T-helper 2 cell treated with Interferon-gamma antibody and Interleukin-4, amounts not matched to agents 5 μg/mL and 100 μg/mL, for 36 hours (primary cell): ENCODE results near the gene FMO2.
"Not testable (repeated sequence)": the region's sequence is repeated elsewhere in the genome, so short reads cannot be mapped to it uniquely, and the experiment has no call there.

Experiments used
- DNase-seq: peaks from one replicate; pipeline ENCODE4 v3.0.0; 2021; ENCODE audit warnings: low spot score
- H3K27ac Mint-ChIP-seq: one replicate; pipeline ENCODE4 v1.8.0; 2021; ENCODE audit warnings: mild to moderate bottlenecking, mixed read lengths
- H3K27me3 Mint-ChIP-seq: one replicate; pipeline ENCODE4 v1.8.0; 2021; ENCODE audit warnings: low read depth, mixed read lengths
- H3K36me3 Mint-ChIP-seq: one replicate; pipeline ENCODE4 v1.8.0; 2021; ENCODE audit warnings: low read depth, mixed read lengths
- H3K4me1 Mint-ChIP-seq: one replicate; pipeline ENCODE4 v1.8.0; 2021; ENCODE audit warnings: low read depth, mixed read lengths
- H3K4me3 Mint-ChIP-seq: one replicate; pipeline ENCODE4 v1.8.0; 2022; ENCODE audit warnings: mild to moderate bottlenecking, moderate library complexity, mixed read lengths
- H3K9me3 Mint-ChIP-seq: one replicate; pipeline ENCODE4 v1.8.0; 2021; ENCODE audit warnings: mixed read lengths

Gene FMO2

GRCh38 chr1:171220081-171220420 lies 35.0 kb downstream of the FMO2 start:
- Mint-ChIP-seq H3K27me3 (peaks cover 4% of the 10 kb centered on the region), H3K27ac (no peak overlapping the region), H3K4me1 (peaks cover 2% of the 10 kb centered on the region), H3K4me3 (no peak overlapping the region), H3K9me3 (no peaks in the 10 kb centered on the region), H3K36me3 (no peaks in the 10 kb centered on the region)
- DNase-seq: no peak

- no peaks in the 10 kb centered on the region for H3K9me3 Mint-ChIP-seq
- H3K4me1 Mint-ChIP-seq: peaks cover 2% of the 10 kb centered on the region
- DNase-seq: no peak
- H3K36me3 Mint-ChIP-seq: no peaks in the 10 kb centered on the region
- H3K27ac Mint-ChIP-seq: no peak overlapping the region
- peaks cover 4% of the 10 kb centered on the region for H3K27me3 Mint-ChIP-seq
- no peak overlapping the region for H3K4me3 Mint-ChIP-seq
These were observed 35.5 kb downstream of the FMO2 start for GRCh38 chr1:171220581-171221054.

DNA sequence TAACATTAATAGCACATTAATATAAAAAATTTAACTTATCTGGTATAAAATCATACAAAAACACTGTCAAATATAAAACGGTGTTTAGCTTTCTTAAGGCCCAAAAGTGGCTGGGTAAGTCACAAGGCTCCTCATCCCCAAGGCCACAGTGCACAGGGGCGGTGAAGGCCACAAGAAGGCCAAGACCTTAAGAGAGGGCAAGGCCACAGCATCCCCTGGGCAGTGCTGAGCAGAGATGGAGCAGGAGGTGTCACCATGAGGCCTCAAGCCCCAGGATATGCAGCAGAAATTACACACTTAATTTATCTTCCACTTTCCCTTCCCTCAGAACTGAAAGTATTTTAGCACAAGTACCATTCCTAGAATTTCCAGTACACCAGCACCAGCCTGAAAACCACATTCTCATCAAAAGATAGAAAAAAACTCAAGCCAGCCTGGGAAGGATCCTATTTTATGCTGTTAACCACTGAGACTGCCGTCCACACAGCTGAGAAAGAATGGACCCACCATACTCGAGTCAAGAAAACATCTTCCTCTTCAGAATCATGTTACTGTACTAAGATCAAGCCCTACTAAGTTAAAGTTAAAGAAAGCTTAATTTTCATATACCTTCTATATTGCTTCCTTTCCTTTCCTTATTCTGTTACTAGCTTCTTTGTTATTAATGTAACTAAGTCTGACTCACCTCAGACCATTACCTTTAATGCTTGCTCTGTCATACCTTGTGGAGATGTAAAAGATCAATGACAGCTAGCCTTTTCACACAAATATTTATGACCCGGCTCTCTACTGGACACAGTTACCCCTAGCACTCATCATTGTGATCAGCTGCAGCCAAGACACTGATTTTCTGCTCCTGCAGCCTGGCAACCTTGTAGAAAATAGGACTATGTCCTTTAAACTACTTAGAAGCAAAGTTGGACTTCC lies 36.8 kb downstream of the FMO2 start:
- DNase-seq: no peak
- H3K27ac Mint-ChIP-seq: no peak overlapping the region
- no peak overlapping the region for H3K4me3 Mint-ChIP-seq
- no peaks in the 10 kb centered on the region for H3K9me3 Mint-ChIP-seq
- no peaks in the 10 kb centered on the region for H3K36me3 Mint-ChIP-seq
- peaks cover 2% of the 10 kb centered on the region for H3K4me1 Mint-ChIP-seq
- H3K27me3 Mint-ChIP-seq: peaks cover 7% of the 10 kb centered on the region

DNA sequence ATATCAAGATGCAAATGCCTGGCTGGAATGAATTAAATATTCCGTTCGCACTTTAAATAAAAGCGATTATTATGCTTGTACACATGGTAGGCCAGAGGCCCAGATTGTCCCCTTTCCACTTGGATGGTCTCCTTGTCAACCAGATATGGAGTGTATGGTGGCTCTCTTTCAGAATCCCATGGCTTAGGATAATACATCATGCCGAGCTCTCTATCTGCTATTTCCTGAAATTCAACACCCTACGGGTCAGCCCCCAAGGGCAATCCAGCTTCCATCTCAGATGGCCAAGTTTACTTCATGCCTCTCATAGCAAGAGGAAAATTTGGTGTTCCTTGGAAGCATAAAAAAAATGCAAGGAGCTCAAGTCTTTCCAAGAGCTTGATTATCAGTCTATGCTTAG lies 37.8 kb downstream of the FMO2 start:
- Mint-ChIP-seq H3K36me3 (no peaks in the 10 kb centered on the region), H3K9me3 (no peaks in the 10 kb centered on the region), H3K27ac (no peak overlapping the region), H3K27me3 (peaks cover 7% of the 10 kb centered on the region), H3K4me1 (peaks cover 2% of the 10 kb centered on the region), H3K4me3 (no peak overlapping the region)
- no peak for DNase-seq

GRCh38 chr1:171224257-171224656 lies 39.2 kb downstream of the FMO2 start:
- H3K27me3 Mint-ChIP-seq, H3K4me3 Mint-ChIP-seq, H3K36me3 Mint-ChIP-seq, H3K27ac Mint-ChIP-seq, H3K4me1 Mint-ChIP-seq, H3K9me3 Mint-ChIP-seq, DNase-seq: not testable (repeated sequence)

DNA sequence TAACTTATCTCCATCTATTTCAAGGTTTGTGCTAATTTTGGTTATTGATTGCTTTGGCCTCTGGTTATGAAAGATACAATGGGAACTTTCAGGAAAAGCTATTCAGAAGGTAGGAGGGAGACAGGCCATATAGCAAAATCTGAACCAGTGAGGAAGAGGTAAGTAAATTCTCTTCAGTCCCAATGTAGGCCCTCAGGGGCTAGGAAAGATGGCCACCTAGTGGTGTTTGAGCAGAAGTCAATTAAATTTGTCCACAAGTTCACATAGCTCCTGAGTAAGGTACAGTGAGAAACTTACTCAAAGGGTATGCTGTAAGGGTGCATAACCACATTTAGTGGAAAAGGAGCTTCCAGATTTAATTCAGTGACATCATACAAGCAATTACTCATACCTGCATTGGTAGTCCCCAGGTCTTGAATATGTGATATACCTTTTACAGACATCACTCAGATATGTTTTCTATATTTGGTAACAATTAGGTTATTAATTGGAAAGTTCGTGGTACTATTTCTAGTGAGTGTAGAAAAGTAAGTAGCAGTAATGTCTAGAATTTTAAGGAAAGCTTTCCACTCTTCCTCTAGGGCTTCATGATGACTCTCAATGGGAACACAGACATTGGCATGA lies 41.8 kb downstream of the FMO2 start:
- Mint-ChIP-seq H3K27ac (no peak overlapping the region), H3K4me3 (no peak overlapping the region), H3K9me3 (no peaks in the 10 kb centered on the region), H3K4me1 (peaks cover 2% of the 10 kb centered on the region), H3K36me3 (no peaks in the 10 kb centered on the region), H3K27me3 (peaks cover 3% of the 10 kb centered on the region)
- no peak for DNase-seq

DNA sequence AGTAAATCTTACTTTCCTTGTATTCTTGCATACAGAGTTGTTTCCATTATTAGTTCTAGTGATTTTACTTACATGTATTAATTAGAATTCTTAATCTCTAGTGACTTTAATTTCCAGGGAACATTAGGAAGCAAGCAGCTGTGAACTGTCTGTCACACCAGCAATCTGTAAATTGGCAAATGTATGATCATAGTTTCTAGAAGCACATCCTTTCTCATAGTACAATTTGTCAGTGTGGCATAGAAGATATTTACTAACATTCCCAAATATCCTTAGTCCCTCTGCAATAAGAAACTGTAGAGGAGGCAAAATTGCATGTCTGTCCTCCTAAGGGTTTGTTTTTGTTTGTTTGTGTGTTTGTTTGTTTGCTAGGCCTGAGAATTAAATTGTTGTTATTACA lies 46.2 kb downstream of the FMO2 start:
- Mint-ChIP-seq H3K4me3 (no peak overlapping the region), H3K9me3 (no peaks in the 10 kb centered on the region), H3K36me3 (no peaks in the 10 kb centered on the region), H3K27me3 (peaks cover 3% of the 10 kb centered on the region), H3K4me1 (no peaks in the 10 kb centered on the region), H3K27ac (no peak overlapping the region)
- no peak for DNase-seq

DNA sequence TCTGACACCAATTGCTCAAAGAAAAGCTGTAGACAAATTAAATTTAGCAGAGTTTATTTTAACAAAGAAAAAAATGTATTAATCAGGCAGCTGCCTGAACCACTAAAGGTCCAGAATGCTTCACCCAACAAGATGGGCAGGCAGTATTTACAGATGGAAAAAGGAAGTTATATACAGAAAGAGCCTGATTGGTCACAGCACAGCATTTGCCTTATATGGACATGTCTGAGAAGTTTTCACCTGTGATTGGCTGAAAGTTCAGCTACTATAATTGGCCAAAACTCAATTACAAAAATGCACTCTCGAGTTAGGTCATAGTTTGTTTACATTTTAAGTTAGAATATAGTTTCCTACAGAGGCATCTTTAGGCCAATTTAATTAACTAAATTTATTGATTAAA lies 48.1 kb downstream of the FMO2 start:
- no peak overlapping the region for H3K27ac Mint-ChIP-seq
- DNase-seq: no peak
- H3K4me3 Mint-ChIP-seq: no peak overlapping the region
- no peaks in the 10 kb centered on the region for H3K36me3 Mint-ChIP-seq
- H3K9me3 Mint-ChIP-seq: no peaks in the 10 kb centered on the region
- H3K27me3 Mint-ChIP-seq: no peaks in the 10 kb centered on the region
- no peaks in the 10 kb centered on the region for H3K4me1 Mint-ChIP-seq

- H3K9me3 Mint-ChIP-seq, H3K4me3 Mint-ChIP-seq, H3K27ac Mint-ChIP-seq, DNase-seq, H3K36me3 Mint-ChIP-seq, H3K27me3 Mint-ChIP-seq, H3K4me1 Mint-ChIP-seq: not testable (repeated sequence)
These were observed 51.1 kb downstream of the FMO2 start for GRCh38 chr1:171236231-171236630.

DNA sequence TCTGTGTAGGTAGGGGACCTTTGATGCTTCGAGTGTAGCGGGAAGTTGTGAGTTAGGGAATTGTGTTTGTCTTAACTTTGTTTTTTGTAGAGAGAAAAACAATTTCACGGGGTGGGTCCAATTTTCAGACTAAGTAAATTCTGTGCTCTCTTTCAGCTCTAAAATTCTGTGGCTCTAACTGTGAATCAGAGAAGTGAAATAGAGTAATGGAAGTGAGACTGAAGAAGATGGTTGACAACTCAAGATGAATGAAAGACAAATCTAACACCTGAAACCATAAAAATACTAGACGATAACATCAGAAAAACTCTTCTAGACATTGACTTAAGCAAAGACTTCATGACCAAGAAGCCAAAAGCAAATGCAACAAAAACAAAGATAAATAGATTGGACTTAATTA lies 58.8 kb downstream of the FMO2 start:
- Mint-ChIP-seq H3K27me3 (peaks cover 16% of the 10 kb centered on the region), H3K27ac (no peak overlapping the region), H3K4me1 (no peaks in the 10 kb centered on the region), H3K4me3 (no peak overlapping the region), H3K9me3 (no peaks in the 10 kb centered on the region), H3K36me3 (no peaks in the 10 kb centered on the region)
- DNase-seq: no peak

GRCh38 chr1:171245458-171246064 lies 60.5 kb downstream of the FMO2 start:
- no peaks in the 10 kb centered on the region for H3K9me3 Mint-ChIP-seq
- H3K36me3 Mint-ChIP-seq: no peaks in the 10 kb centered on the region
- no peak for DNase-seq
- no peak overlapping the region for H3K27ac Mint-ChIP-seq
- peaks cover 31% of the 10 kb centered on the region for H3K27me3 Mint-ChIP-seq
- H3K4me1 Mint-ChIP-seq: no peaks in the 10 kb centered on the region
- H3K4me3 Mint-ChIP-seq: no peak overlapping the region

DNA sequence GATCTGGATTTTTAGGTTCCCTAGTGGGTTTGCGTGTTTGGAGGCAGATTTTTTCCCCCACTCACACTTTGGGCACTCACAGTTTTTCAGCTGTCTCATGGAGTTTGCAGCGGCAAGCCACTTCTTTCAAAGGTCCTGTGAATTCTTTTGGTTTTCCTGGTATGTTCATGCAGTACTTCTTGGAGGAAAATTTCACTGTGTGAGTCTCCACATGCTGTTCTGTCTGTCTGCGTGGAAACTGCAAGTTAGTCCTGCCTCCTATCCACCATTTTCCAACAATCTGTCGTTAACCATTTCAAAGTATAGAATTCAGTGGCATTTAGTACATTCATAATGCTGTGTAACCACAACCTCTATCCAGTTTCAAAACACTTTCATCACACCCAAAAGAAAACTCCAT lies 62.4 kb downstream of the FMO2 start:
- H3K4me1 Mint-ChIP-seq: peaks cover 6% of the 10 kb centered on the region
- DNase-seq: no peak
- H3K36me3 Mint-ChIP-seq: no peaks in the 10 kb centered on the region
- H3K4me3 Mint-ChIP-seq: no peak overlapping the region
- no peak overlapping the region for H3K27ac Mint-ChIP-seq
- no peaks in the 10 kb centered on the region for H3K9me3 Mint-ChIP-seq
- peaks cover 47% of the 10 kb centered on the region for H3K27me3 Mint-ChIP-seq

DNA sequence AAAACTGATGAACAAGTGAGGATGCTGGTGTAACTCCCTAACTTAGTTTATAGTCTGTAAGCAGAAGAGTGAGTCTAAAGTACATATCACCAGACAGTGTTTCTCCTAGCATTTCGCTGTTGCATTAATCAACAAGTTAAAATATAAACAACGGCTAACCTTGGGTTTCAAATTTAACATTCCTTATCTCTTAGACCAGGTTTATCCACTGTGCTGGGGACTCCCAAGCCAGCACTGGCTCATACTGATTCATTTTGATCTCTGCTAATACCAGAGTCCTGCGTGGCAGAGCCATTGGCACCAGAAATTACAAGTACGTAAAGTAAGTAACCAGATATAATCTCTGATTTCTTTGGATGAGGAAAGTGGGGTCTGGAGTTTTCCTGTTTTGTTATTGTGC lies 63.2 kb downstream of the FMO2 start, which contains the start of gene FMO1:
Gene FMO1 (plus strand): TSS at position 193 of the 400 bp plus-strand sequence. CDS start 9,594 bp downstream, outside the sequence.
- Mint-ChIP-seq H3K27me3 (peaks cover 55% of the 10 kb centered on the region), H3K4me1 (peaks cover 7% of the 10 kb centered on the region)

GRCh38 chr1:171248841-171249240 lies 63.7 kb downstream of the FMO2 start:
- no peaks in the 10 kb centered on the region for H3K9me3 Mint-ChIP-seq
- H3K27me3 Mint-ChIP-seq: peaks cover 51% of the 10 kb centered on the region
- no peak overlapping the region for H3K27ac Mint-ChIP-seq
- no peak for DNase-seq
- H3K4me3 Mint-ChIP-seq: no peak overlapping the region
- no peaks in the 10 kb centered on the region for H3K36me3 Mint-ChIP-seq
- H3K4me1 Mint-ChIP-seq: peaks cover 7% of the 10 kb centered on the region

More for the DNA sequence above, 63.2 kb downstream of the FMO2 start, which contains the start of gene FMO1:
- H3K27ac Mint-ChIP-seq: no peak within 1 kb of the TSS
- DNase-seq: no peak
- H3K36me3 Mint-ChIP-seq: no peaks in the 10 kb centered on the region
- H3K9me3 Mint-ChIP-seq: no peaks in the 10 kb centered on the region
- H3K4me3 Mint-ChIP-seq: no peak within 1 kb of the TSS
